GM19438 (cell line): ENCODE results near the gene RBP5.

ENCODE experiments used
- ATAC-seq: cut with Tn5 transposase; IDR thresholded peaks from one replicate; pipeline ENCODE4 v1.9.1; 2021; ENCODE audit warnings: low read depth; ENCODE audit not compliant: unreplicated experiment

RBP5 gene

GRCh38 chr12:7103837-7104584 is 24.7 kb downstream of the RBP5 start:
- no peak for ATAC-seq

GRCh38 chr12:7102582-7102981 is 26.1 kb downstream of the RBP5 start:
- no peak for ATAC-seq

GRCh38 chr12:7101694-7102131 is 27.0 kb downstream of the RBP5 start:
- ATAC-seq, result no peak

- no peak for ATAC-seq
Observed at GRCh38 chr12:7101047-7101693, 27.5 kb downstream of the RBP5 start.

- ATAC-seq, result no peak
Observed at GRCh38 chr12:7100239-7100638, 28.4 kb downstream of the RBP5 start.

GRCh38 chr12:7099290-7099996 is 29.2 kb downstream of the RBP5 start:
- no peak for ATAC-seq

GRCh38 chr12:7096979-7097378 is 31.7 kb downstream of the RBP5 start:
- ATAC-seq, result no peak

- no peak for ATAC-seq
Observed at GRCh38 chr12:7096006-7096932, 32.4 kb downstream of the RBP5 start.

GRCh38 chr12:7093892-7094291 is 34.8 kb downstream of the RBP5 start:
- ATAC-seq, result no peak

GRCh38 chr12:7093486-7093885 is 35.2 kb downstream of the RBP5 start:
- ATAC-seq, result no peak

GRCh38 chr12:7092986-7093460 is 35.7 kb downstream of the RBP5 start:
- ATAC-seq, result no peak

- ATAC-seq, result no peak
Observed at GRCh38 chr12:7092229-7092985, 36.3 kb downstream of the RBP5 start, which contains the start of gene C1R. C1R (minus strand) TSS chr12:7092445; CDS start chr12:7092388, 57 bp downstream.

- no peak for ATAC-seq
Observed at GRCh38 chr12:7091660-7092228, 36.9 kb downstream of the RBP5 start.

GRCh38 chr12:7091171-7091570 is 37.5 kb downstream of the RBP5 start:
- ATAC-seq, result no peak

GRCh38 chr12:7090222-7090998 is 38.3 kb downstream of the RBP5 start:
- no peak for ATAC-seq

GRCh38 chr12:7089196-7089871 is 39.4 kb downstream of the RBP5 start:
- ATAC-seq, result no peak

- ATAC-seq, result no peak
Observed at GRCh38 chr12:7083125-7083524, 45.6 kb downstream of the RBP5 start.

GRCh38 chr12:7081037-7081436 is 47.7 kb downstream of the RBP5 start:
- no peak for ATAC-seq
